Measurements from ENCODE around the gene AFF3. TPM values are rescaled to one million over a fixed set of nuclear protein-coding genes. Genes with fewer than 3 reads are reported as not detected.

The AFF3 gene
- total RNA-seq, 1 donor from 2014 or later: 5.7 TPM

DNA sequence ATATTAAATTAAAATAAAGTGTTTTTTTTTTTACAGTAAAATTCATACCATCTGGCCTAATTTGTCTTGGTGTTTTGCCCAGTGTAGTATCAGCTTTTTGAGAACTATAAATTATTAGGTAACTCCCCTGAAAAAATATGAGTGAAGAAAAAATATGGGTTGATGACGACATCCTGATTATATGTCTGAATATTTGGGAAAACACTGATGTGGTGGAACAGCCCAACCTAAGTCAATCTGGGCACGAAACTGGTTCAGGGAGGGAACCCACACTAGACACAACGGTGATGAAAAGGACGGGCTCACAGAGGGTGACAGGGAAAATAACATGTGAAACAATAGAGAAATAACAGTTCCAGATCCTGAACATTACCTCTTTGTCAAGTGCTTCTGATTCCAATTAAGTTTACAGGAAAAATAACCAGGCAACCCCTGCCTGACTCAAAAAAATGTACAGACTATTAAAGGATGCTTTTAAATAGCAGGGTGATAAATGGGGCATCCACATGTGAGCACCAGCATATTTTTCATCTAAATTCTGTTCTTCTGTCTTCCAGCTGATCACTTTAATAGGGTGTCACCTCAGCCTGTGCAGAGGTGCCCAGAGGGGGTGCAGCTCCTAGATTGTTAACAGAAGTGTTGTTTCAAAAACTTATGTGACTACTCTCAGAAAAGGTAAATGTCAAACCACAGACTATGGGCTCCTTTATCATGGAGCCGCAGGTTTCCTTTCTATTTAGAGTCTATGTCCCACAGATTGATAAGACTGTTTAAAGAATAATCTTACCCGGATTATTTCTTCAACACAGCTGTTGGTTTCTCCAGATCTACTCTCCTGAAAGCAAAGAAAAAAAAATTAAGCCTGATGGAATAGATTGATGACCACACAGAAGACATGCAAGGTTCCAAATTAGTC, 305.4 kb downstream of the AFF3 start:
- Mint-ChIP-seq H3K36me3 (ENCODE audit: low read depth) (no peaks in the 10 kb centered on the region), H3K4me1 (peaks cover 5% of the 10 kb centered on the region), H3K4me3 (no peak overlapping the region), H3K9me3 (no peaks in the 10 kb centered on the region), H3K27me3 (peaks cover 5% of the 10 kb centered on the region), H3K27ac (no peak overlapping the region)
- intact Hi-C loops (cut with micrococcal nuclease): no loop called here
- no peak for DNase-seq

DNA sequence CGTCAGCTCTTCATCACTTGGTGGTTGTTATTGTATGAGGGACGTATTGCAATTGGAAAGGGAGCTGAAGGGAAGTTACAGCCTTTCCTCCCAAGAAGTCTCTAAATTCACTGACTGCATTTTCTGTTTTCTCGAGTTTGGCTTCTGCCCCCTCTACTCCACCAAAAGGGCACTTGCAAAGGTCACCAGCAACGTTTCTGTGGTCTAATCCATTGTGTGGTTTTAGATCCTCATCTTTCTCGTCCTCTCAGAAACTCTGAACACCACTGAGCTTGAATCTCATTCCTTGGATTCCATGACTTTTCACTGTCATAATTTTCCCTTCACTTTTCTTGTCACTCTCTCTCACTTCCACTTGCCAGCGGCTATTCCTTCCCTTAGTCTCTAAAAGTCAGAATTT, 308.0 kb downstream of the AFF3 start:
- Mint-ChIP-seq H3K4me3 (no peak overlapping the region), H3K4me1 (peaks cover 5% of the 10 kb centered on the region), H3K27ac (no peak overlapping the region), H3K27me3 (no peaks in the 10 kb centered on the region), H3K9me3 (no peaks in the 10 kb centered on the region), H3K36me3 (ENCODE audit: low read depth) (no peaks in the 10 kb centered on the region)
- DNase-seq: no peak
- intact Hi-C loops (cut with micrococcal nuclease): no loop called here

DNA sequence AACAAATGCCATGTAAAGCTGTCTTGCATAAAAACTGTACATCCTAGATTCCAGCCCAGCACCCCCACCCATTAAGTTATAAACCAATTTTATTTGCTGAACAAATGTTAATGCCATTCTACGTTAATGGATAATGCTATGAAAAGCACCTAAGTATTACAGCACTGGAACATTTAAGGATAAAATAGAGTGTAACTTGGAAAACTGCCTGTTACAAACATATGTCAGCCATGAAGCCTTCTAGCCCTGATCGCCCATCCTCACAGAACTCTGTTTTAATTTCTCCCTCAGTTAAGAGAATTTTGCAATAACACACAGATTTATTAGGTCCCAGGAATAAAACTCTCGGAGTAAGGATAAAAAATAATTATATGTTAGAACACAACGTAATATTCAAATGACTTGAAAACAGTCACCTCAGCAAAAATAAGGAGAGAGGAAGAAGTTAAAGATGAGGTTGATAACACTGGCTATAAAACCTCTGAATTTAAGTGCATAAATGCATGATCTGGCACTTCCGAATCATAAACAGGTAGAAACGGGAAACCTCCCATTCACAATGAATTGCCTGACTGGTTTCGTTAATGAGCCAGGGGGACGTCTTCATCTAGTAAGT, 308.7 kb downstream of the AFF3 start:
- Mint-ChIP-seq H3K27ac (no peak overlapping the region), H3K27me3 (no peaks in the 10 kb centered on the region), H3K9me3 (no peaks in the 10 kb centered on the region), H3K36me3 (ENCODE audit: low read depth) (no peaks in the 10 kb centered on the region), H3K4me3 (no peak overlapping the region), H3K4me1 (peaks cover 5% of the 10 kb centered on the region)
- intact Hi-C loops (cut with micrococcal nuclease): no loop called here
- no peak for DNase-seq

DNA sequence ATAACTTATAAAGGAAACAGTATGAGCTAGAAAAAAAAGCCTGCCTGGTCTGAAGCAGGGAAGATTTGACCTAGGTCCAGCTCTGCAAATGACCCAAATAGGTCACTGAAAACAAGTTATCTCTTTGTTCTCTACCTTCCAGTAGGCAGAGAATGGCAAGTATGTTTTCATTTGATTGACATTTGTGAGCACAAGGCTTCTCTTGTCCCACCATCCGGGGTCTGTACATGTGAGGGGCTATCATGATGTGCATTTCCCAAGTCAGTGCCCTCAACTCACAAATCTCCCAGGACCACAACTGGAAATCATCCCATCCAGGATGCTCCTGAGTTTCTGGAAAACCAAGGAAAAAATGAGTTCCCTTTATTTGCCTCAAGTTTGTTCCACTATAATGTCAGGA, 309.5 kb downstream of the AFF3 start:
- Mint-ChIP-seq H3K4me1 (peaks cover 5% of the 10 kb centered on the region), H3K9me3 (no peaks in the 10 kb centered on the region), H3K27me3 (no peaks in the 10 kb centered on the region), H3K36me3 (ENCODE audit: low read depth) (no peaks in the 10 kb centered on the region), H3K4me3 (no peak overlapping the region), H3K27ac (no peak overlapping the region)
- DNase-seq: no peak
- intact Hi-C loops (cut with micrococcal nuclease): no loop called here

DNA sequence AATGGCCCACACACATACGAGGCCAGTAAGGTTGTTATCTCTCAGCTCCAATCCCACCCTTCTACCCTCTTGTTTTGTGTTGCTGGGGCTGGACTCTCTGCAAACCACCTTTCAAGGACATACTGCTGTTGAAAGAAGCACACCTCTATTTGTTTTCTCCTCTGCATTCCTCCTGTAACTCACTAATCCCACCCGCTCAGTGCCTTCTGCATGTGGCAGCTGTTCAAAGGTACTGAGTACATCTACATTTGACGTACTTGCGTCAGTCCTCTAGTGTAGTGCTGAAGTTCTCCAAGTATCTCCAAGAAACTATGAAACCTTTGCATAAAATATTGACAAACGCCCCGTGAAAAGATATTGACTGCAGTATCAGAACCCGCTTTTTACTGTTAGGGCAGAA, 310.6 kb downstream of the AFF3 start:
- intact Hi-C loops (cut with micrococcal nuclease): no loop called here
- H3K4me3 Mint-ChIP-seq: no peak overlapping the region

DNA sequence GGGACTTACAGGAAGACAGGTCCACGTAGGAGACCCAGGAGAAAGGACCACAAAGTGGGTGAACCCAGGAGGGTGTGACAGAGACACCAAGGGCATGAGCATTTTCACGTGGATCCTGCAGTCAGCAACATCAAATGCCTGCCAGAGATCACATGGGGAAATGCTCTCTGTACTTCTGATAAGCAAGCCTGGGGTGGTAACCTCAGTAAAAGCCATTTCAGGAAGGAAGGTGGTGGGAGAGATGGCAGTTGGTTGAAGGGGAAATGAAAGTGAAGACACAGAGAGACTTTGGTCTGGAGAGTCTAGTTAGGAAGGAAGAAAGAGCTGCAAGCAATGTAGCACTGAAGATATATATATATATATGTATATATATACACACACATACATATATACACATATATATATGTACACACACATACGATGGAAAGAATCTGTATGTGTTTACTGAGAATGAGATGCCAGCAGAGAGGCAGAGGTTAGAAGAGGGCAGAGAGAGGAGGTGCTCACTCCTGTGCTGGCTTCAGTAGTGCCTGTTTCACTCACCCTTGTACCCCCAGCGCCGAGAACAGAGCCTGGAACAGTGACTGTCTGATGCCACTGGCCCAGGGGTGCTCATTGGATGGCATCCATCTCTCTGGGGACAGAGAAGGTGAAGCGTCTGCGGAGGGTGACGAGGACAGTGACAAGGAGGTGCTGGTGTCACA, 314.9 kb downstream of the AFF3 start:
- Mint-ChIP-seq H3K27ac (no peak overlapping the region), H3K27me3 (no peaks in the 10 kb centered on the region), H3K4me1 (peaks cover 13% of the 10 kb centered on the region), H3K4me3 (no peak overlapping the region), H3K36me3 (ENCODE audit: low read depth) (no peaks in the 10 kb centered on the region), H3K9me3 (no peaks in the 10 kb centered on the region)
- intact Hi-C loops (cut with micrococcal nuclease): no loop called here
- no peak for DNase-seq

More for the DNA sequence above, 310.6 kb downstream of the AFF3 start:
- no peaks in the 10 kb centered on the region for H3K9me3 Mint-ChIP-seq
- DNase-seq: no peak
- no peak overlapping the region for H3K27ac Mint-ChIP-seq
- H3K4me1 Mint-ChIP-seq: peaks cover 12% of the 10 kb centered on the region
- no peaks in the 10 kb centered on the region for H3K27me3 Mint-ChIP-seq
- H3K36me3 Mint-ChIP-seq (ENCODE audit: low read depth): no peaks in the 10 kb centered on the region

DNA sequence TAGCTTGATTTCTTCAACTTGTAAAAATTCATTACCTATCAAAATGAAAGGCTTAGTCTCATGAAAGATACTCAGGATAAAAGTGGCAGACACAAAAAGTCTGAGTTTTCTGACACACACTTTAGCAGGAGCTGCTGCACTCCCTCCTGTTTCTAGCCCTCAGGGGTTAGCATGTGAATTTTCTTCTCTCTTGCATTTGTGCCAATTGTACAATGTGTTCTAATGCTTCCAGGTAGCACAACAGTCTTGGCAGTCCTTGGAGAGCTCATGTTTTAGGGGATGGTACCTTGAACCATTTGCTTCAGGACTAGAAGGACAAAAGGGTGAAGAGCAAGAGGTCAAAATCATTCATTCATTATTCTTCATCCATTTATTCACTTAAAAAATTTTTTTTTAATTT, 316.8 kb downstream of the AFF3 start:
- intact Hi-C loops (cut with micrococcal nuclease): no loop called here
- Mint-ChIP-seq H3K27ac (no peak overlapping the region), H3K36me3 (ENCODE audit: low read depth) (no peaks in the 10 kb centered on the region), H3K4me3 (no peak overlapping the region), H3K27me3 (no peaks in the 10 kb centered on the region), H3K9me3 (no peaks in the 10 kb centered on the region), H3K4me1 (peaks cover 13% of the 10 kb centered on the region)
- DNase-seq: no peak

DNA sequence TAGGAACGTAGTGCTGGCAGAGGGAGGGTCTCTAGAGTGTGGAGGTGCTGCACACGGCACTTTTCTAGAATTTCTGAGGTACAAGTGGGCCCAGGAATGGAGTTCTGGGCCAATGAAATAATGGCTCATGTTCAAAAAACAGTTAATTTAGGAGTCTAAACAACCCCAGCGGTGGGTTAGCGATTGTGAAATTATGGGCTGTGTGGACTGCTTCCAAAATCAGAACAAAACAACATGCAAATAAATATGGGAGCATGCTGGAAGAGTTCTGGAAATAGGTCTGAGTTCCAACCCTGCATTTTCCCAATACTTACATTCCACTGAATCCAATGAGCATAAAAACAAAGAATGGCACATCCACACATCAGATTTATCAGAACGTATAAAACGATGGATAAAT, 317.6 kb downstream of the AFF3 start:
- Mint-ChIP-seq H3K27ac (no peak overlapping the region), H3K27me3 (no peaks in the 10 kb centered on the region), H3K36me3 (ENCODE audit: low read depth) (no peaks in the 10 kb centered on the region), H3K4me1 (peaks cover 13% of the 10 kb centered on the region), H3K9me3 (no peaks in the 10 kb centered on the region), H3K4me3 (no peak overlapping the region)
- intact Hi-C loops (cut with micrococcal nuclease): no loop called here
- no peak for DNase-seq

DNA sequence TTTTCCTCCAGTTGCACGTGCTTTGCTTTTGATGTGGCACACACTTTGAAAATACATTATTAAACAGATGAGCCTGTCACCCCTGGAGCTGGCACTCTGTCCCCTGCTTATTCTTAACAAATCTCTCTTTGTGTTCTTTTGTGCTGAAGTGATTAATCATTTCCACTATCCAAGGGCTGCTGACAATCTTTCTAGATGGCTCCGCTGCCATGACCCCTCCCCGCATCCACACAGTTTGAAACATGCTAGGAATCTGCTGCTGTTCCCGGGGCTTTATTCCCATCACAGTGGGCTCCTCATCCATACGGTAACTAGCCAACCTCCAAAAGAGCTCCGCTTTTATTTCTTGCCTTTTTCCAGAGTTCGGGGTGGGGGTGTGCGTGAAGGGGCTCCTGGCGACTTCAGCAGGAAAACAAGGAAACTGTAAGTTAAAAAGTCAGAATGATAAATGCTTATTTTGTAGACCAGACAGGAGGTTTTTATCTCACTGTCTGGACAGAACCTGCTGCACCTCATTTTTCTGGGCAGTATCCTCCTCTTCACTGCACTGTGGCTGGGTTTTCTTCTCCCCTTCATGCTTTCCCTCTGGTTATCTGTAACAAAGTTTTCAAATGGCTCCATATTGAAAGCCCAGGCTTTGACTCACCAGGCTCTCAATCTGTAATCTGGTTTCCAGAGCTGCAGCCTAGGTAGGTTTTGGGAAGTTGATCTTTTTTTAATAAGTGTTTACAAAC, 319.7 kb downstream of the AFF3 start:
- no peaks in the 10 kb centered on the region for H3K9me3 Mint-ChIP-seq
- H3K36me3 Mint-ChIP-seq (ENCODE audit: low read depth): no peaks in the 10 kb centered on the region
- H3K27ac Mint-ChIP-seq: no peak overlapping the region
- H3K4me1 Mint-ChIP-seq: peaks cover 11% of the 10 kb centered on the region
- intact Hi-C loops (cut with micrococcal nuclease): no loop called here
- H3K27me3 Mint-ChIP-seq: no peaks in the 10 kb centered on the region
- DNase-seq: no peak
- H3K4me3 Mint-ChIP-seq: no peak overlapping the region

DNA sequence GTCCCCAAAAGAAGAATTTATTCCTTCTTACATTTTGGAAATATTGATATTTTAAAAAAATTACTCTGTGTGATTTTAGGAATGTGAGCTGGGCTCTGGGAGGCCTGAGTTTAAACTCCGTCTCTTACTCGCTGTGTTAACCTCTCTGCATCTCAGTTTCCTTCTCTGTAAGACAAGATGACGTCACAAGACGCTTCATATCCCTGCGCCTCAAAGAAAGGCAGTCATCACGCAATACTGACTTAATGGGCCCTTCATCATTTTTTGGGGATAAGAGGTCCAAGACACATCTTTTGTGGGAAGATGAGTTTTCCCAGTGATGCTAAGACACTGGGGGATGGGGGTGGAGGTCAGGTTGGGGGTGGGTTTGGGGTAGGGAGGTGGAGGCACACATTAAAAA, 320.4 kb downstream of the AFF3 start:
- no peak for DNase-seq
- Mint-ChIP-seq H3K27ac (no peak overlapping the region), H3K4me3 (no peak overlapping the region), H3K27me3 (no peaks in the 10 kb centered on the region), H3K4me1 (peaks cover 5% of the 10 kb centered on the region), H3K36me3 (ENCODE audit: low read depth) (no peaks in the 10 kb centered on the region), H3K9me3 (no peaks in the 10 kb centered on the region)
- intact Hi-C loops (cut with micrococcal nuclease): no loop called here

DNA sequence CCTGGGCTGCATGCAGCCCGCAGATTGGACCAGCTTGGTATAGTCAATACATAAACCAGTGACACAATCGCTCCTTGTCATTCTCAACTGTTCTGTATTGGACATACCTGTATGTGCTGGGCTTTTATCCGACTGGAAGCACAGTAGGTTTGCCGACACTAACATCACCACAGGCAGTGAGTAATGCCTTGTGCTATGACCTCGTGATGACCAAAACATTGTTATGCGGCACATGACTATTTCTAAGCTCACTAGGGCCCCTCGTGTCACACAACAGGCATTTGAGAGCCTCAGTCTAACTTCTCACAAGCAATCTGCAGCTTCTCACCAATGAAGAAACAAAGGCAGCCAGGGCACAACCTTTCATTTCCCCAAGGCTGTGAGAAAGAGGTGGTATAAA, 320.8 kb downstream of the AFF3 start:
- intact Hi-C loops (cut with micrococcal nuclease): no loop called here
- no peak overlapping the region for H3K4me3 Mint-ChIP-seq
- no peaks in the 10 kb centered on the region for H3K9me3 Mint-ChIP-seq
- peaks cover 2% of the 10 kb centered on the region for H3K4me1 Mint-ChIP-seq
- DNase-seq: no peak
- no peak overlapping the region for H3K27ac Mint-ChIP-seq
- no peaks in the 10 kb centered on the region for H3K27me3 Mint-ChIP-seq
- H3K36me3 Mint-ChIP-seq (ENCODE audit: low read depth): no peaks in the 10 kb centered on the region

DNA sequence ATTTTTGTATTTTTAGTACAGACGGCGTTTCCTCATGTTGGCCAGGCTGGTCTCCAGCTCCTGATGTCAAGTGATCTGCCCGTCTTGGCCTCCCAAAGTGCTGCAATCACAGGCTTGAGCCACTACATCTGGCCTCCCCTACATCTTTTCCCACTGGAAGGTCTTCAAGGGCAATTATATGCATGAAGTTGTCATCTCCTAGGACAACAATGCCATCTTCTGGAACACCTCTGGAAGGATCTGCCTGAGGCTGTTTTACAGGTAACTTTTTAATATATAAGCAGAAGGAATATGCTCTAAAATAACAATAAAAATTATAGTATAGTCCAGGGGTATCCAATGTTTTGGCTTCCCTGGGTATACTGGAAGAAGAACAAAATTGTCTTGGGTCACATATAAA, 321.4 kb downstream of the AFF3 start:
- intact Hi-C loops (cut with micrococcal nuclease): no loop called here
- Mint-ChIP-seq H3K27ac (no peak overlapping the region), H3K27me3 (no peaks in the 10 kb centered on the region), H3K36me3 (ENCODE audit: low read depth) (no peaks in the 10 kb centered on the region), H3K4me3 (no peak overlapping the region), H3K9me3 (no peaks in the 10 kb centered on the region), H3K4me1 (no peaks in the 10 kb centered on the region)
- DNase-seq: no peak

DNA sequence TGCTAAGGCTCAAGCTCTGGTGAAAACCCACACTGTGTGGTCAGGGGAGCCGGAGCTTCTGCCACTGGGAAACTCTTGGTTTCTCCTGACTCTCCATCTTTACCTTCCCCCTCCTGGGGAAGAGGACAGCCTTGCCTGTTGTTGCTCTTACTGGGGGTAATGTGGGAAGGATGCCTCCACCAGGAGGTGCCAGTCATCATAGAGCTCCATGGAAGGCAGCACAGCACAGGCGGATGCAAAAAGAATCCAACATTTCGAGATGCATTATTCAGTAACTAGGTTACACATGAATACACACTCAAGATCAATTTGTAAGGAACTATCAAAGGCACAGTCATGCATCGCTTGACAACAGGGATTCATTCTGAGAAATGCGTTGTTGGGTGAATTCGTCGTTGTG, 322.6 kb downstream of the AFF3 start:
- Mint-ChIP-seq H3K9me3 (no peaks in the 10 kb centered on the region), H3K4me1 (no peaks in the 10 kb centered on the region), H3K27ac (no peak overlapping the region), H3K4me3 (no peak overlapping the region), H3K27me3 (no peaks in the 10 kb centered on the region), H3K36me3 (ENCODE audit: low read depth) (no peaks in the 10 kb centered on the region)
- no peak for DNase-seq
- intact Hi-C loops (cut with micrococcal nuclease): no loop called here

DNA sequence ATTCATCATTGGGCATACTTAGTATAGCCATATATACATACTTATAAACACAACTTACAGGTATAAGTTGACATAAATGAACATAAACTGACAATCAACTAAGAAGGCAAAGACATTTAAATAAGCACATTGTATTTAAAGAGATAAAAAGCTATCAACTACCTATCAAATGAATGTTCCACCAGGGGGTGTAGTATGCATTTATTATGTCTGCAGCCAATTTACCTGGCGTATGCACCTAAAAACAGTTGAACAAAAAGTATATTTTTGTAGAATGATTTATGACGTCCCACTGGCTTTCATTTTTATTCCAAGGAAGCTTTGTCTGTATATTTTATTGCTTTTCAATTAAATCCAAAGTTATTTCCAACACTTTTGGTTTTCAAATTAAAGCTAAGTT, 323.5 kb downstream of the AFF3 start:
- intact Hi-C loops (cut with micrococcal nuclease): no loop called here
- no peak for DNase-seq
- Mint-ChIP-seq H3K36me3 (ENCODE audit: low read depth) (no peaks in the 10 kb centered on the region), H3K4me1 (no peaks in the 10 kb centered on the region), H3K27me3 (peaks cover 2% of the 10 kb centered on the region), H3K27ac (no peak overlapping the region), H3K9me3 (no peaks in the 10 kb centered on the region), H3K4me3 (no peak overlapping the region)
